Endometrial microvascular endothelial cells (primary cell): Measurements from ENCODE around the gene SMPD2. TPM values are rescaled to one million over a fixed set of nuclear protein-coding genes. Genes with fewer than 3 reads are reported as not detected.

Source experiments
- in situ Hi-C: cut with HindIII; loops from 2 replicates; pipeline ENCODE4 v1.10.0; 2017; ENCODE audit warnings: low sequenced_read_pairs, low pct_unique_long_range_greater_than_20kb; ENCODE audit errors: inconsistent ontology term
- total RNA-seq: library from RNA; depleted of rRNA; stranded (reverse); fragments of >200 nt; gene quantifications from one replicate; pipeline ENCODE4 v1.2.3, GENCODE V29; 2015; ENCODE audit errors: inconsistent ontology term

Gene SMPD2, protein sequence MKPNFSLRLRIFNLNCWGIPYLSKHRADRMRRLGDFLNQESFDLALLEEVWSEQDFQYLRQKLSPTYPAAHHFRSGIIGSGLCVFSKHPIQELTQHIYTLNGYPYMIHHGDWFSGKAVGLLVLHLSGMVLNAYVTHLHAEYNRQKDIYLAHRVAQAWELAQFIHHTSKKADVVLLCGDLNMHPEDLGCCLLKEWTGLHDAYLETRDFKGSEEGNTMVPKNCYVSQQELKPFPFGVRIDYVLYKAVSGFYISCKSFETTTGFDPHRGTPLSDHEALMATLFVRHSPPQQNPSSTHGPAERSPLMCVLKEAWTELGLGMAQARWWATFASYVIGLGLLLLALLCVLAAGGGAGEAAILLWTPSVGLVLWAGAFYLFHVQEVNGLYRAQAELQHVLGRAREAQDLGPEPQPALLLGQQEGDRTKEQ
- 11.8 TPM for total RNA-seq

DNA sequence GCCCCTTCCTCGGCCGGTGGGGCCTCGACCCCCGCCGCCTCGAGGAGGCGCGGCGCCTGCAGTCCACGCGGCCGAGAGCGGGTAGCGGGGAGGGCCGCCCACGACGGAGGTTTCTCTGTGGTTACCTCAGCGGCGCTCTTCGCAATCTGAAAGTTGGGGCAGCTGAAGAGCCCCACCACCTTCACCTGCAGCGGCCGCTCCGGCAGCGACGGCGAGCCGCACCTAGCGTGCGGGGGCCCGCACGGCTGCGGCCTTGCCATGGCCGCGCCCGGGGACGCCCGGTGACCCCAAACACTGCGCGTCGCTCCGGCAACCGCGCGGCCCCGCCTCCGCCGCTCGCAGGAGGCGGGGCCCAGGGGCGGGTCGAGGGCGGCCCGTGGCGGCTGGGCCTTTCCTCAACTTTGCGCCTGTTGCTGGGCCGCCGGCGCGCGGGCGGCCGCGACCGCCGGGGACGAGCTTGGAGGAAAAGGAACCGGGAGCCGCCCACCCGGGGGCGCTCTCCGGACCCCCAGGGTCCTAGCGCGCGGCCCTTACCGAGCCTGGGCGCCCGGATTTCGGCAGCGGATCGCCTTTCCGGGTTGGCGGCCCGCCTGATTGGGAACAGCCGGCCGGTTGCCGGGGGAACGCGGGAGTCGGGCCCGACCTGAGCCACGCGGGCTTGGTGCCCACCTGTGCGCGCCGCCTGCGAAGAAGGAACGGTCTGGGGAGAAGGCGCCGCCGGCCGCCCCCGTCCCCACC is at the start of gene SMPD2, which contains the start of gene PPIL6:
TSS of gene SMPD2 (plus strand) at position 394 of the 738 bp plus-strand sequence. CDS start 398 bp downstream, outside the sequence.
TSS of gene PPIL6 (minus strand) at position 298 of the 738 bp plus-strand sequence. CDS start at position 260, 38 bp downstream.
- in situ Hi-C loops = no loop called here

DNA sequence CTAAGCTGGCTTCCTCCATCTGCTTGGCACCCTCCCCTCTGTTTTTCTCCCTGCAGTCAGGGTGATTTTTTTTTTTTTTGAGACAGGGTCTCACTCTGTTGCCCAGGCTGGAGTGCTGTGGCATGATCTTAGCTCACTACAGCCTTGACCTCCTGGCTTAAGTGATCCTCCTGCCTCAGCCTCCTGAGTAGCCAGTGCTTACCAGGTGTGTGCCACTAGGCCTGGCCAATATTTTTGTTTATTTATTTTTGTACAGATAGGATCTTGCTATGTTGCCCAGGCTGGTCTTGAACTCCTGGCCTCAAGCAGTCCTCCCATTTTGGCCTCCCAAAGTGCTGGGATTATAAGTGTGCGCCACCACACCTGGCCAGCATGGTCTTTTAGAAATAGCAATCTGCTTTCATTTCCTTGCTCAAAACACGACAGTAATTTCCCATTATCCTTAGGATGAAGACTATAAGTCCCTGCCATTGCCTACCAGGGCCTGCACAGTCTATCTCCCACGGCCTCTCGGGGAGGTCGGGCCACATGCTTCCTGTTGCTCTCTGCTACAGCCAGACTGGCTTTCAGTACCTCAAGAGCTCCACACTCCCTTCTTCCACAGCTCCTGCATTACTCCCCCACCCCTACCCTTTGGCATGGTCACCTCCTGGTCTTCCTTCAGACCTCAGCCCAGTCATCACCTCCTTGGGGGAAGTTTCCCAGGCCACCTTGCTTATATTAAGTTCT is 47.2 kb upstream of the SMPD2 start:
- in situ Hi-C loops = no loop called here

DNA sequence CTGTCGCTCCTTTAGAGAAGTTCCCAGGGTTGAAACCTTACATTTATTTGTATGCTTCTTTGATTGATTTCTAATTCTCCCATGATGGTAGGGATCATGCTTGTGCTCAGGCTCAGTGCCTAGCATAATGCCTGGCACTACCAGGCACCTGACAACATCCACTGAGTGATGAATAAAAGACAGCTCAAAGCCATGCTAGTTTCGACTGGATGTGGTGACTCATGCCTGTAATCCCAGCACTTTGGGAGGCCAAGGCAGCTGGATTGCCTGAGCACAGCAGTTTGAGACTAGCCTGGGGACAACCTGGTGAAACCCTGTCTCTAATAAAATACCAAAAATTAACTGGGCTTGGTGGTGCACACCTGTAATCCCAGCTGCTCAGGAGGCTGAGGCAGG is 46.6 kb upstream of the SMPD2 start:
- in situ Hi-C loops = no loop called here

DNA sequence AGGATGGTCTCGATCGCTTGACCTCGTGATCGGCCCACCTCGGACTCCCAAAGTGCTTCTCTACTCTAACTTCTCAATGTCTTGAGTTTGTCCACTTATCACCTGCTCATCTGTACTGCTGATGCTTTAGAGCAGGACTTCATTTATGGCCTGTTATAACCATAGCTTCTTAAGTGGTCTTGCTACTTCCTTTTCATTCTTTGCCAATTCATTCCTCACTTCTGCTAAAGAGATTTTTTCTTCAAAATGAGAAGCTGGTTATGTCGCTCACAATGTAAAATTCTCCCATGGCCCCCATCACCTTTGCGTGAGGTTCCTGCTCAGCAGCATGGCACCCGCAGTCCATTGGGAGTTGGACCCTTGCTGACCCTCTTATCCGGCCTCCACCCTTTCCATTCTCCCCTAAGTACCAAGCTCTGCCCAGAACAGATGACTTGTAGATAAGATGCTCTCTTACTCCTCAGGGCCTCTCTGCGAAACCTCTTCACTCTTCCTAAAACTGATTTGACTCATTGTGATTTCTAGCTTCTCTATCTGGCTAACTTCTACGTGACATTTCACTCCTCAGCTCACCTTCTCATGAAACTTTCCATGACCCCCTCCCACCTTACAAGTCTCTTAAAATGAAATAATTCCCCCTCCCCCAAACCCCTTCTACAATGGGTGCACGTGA is 44.3 kb upstream of the SMPD2 start:
- in situ Hi-C loops = no loop called here

DNA sequence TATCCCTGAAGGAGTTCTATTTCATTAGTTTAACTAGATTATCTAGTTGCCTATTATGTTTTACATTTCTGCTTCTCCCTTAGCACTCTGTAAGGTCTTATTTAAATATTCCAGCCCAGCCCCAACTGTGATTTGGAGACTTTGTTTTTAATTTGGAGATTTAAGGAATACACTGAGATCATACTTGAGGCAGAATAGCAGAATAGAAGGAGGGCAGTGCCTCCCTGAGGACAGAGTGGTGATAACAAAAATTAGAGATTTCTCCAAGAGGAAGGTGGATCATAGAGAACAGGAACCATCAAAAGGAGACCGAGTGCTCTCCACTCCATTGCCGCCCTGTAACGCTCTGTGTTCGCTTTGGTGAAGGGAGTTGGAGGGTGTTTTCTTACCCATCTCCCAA is 43.5 kb upstream of the SMPD2 start:
- in situ Hi-C loops = no loop called here

DNA sequence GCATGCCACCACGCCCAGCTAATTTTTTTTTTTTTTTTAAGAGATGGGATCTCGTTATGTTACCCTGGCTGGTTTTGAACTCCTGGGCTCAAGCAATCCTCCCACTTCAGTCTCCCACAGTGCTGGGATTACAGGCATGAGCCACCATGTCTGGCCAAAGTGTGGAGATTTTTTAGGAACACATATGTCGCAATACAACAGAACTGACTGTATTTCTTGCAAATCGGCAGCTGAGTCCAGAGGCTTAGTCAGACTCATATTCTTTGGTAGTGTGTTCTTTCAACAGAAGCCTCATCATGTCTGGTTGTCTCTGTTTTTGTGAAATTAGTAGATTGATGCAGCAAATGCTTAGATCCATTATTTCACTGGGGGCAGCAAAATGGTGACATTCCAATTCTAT is 34.3 kb upstream of the SMPD2 start:
- in situ Hi-C loops = no loop called here

DNA sequence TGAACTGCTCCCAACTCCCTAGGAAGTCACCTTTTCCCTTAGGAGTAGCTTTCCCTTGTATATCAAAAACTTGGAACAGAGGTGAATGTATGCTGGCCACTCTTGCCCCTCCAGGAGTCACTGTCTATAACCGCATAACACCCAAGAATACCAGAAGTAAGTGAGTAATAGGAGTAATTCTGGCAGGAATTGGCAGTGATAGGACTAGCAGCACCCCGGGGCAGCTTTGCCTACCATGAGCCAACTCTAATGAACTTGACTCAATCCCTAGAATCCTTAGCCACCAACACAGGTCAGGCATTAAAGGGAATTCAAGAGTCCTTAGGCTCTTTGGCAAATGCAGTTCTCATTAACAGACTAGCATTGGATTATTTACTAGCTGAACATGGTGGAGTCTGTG is 29.5 kb upstream of the SMPD2 start:
- in situ Hi-C loops = no loop called here

DNA sequence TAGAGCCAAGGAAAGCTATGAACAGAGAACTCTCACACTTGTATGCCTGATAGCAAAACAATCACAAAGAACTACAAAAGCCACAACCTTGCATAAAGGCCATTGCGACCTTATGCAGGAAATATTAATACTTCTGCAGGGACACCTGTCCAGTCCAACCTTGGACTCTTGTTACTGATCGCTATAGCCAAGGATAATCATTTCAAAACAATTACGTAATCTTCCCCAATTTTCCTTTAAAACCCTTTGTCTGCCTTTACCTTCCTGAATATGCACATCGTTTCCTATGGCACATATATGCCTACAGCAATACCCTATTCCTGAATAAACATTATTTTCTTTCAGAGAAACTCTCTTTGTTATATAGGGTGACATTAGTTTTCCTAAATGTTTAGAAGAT is 22.9 kb upstream of the SMPD2 start:
- in situ Hi-C loops = no loop called here

DNA sequence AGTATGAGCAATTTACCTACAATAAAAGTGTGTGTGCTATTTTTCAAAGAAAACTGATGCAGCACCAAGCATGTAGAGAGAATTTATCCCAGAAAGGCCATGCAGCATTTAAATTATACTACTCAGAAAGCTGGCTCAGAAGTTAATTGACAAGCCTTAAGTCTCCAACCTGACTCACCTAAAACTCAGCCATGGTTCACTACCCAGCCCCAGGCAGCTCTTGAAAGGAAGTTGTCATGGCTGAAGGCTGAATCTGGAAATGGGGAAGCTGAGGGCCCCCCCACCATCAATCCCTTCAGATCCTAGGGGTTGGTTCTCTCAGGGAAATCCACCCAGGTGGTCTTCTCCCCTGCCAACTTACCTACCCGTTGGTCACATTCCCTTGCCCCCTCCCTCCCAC is 19.8 kb upstream of the SMPD2 start:
- in situ Hi-C loops = no loop called here

DNA sequence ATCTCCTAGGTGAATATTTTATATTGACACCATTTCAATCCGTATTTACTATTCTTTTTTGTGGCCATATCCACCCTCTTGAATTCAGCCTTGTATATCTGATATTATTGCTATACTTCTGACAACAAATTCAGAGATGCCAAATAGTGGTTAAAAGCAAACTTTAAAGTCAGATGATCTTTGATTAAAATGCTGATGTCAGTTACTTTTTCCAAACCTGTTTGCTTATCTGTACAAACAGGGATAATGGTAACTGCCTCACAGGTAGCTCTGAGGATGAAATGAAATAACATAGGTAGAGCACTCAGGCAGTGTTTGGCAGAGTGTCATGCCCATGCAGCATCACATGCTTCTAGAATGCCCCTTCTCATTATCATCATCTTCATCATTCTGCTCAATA is 19.3 kb upstream of the SMPD2 start:
- in situ Hi-C loops = no loop called here

DNA sequence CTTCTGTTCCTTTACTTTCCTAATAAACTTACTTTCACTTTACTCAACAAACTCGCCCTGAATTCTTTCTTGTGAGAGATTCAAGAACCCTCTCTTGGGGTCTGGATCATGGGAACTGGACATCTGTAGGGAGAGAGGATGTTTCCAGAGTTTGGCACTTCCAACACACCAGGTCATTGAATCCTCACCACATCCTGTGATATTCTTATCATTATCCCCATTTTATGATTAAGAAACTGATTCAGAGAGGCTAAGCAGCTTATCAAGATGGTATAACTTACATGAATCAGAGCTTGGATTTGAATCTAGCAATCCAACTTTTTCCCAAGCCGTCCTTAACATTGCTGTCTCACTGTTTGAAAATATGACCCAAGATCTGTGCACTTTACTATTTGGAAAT is 15.6 kb upstream of the SMPD2 start:
- in situ Hi-C loops = no loop called here

DNA sequence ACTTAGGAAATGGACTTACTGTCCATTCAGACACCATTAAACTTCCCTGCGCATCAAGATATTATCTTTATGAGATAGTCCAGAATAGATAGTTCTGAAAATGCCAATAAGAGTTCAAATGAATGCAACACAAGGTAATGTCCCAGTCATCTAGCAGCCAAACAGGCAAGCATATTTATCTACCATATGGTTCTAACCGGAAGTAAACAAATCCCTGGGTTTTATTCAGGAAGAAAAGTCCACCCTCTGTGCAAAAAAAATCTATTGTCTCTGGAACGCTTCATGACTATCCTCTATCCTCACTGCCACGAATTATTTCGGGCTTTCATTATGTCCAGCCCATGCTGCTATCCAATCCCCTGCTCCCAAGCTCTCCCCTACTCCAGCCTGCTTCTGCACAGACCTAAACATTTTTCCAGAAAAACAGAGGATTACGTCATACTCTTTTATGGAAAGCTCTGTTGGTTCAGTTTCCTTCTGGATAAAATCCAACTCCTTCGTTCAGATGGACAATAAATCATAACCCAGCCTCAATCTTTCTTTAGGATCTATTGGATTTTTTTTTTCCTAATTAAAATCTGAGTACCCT is 11.5 kb upstream of the SMPD2 start:
- in situ Hi-C loops = no loop called here

DNA sequence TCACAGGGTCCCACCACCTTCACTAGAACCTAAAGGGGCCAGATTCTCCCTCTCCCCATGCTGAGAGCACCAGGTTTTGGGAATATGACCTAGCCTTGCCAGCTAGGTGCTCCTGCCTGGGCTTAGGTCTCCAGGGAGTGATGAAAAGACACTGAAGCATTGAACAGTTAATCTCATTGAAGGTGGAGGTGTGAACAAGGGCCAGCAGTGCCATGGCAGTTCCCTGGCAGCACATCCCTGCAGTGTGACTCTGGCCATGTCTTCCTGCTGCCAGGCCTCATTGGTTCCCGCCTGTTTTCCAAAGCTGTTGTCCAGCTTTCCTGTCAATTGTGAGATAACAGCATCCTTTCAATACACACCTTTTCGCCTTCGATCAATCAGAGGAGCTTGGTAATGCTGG is 11.0 kb upstream of the SMPD2 start:
- in situ Hi-C loops = no loop called here

DNA sequence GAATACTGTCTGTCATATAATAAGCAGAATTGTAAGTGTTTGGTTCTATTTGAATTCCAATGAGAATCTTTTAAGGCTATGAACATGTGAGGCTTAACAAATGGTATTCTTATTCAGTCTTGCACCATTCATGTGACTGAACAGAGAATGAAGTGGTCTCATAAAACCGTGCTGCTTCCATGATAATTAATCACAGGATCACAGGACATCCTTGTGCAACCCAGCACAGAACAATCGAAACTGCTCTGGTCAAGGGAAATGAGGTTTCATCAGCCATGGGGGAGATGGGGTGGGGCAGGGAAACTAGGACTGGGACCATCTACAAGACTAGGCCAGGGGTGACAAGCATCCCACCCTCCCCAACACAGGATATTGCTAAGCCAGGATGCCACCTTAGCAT is 6.1 kb upstream of the SMPD2 start:
- in situ Hi-C loops = no loop called here

DNA sequence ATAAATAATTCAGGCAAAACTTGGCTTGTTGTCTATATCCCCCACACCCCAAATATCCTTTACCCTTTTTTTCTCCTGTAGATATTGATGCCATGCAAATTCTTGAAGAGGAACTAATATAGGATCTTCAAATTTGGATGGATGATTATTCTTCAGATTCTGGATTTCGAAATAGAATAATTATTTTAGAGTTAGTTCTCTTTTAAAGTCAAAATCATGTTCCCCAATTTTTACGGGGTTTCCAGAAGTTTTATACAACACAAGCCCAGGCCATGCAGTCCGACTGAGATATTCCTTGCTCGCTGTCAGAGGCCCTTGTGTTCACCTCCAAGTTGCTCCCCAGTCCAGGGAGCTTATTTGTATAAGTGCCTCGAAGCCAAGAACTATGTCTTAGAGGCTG is 4.5 kb upstream of the SMPD2 start:
- in situ Hi-C loops = no loop called here

DNA sequence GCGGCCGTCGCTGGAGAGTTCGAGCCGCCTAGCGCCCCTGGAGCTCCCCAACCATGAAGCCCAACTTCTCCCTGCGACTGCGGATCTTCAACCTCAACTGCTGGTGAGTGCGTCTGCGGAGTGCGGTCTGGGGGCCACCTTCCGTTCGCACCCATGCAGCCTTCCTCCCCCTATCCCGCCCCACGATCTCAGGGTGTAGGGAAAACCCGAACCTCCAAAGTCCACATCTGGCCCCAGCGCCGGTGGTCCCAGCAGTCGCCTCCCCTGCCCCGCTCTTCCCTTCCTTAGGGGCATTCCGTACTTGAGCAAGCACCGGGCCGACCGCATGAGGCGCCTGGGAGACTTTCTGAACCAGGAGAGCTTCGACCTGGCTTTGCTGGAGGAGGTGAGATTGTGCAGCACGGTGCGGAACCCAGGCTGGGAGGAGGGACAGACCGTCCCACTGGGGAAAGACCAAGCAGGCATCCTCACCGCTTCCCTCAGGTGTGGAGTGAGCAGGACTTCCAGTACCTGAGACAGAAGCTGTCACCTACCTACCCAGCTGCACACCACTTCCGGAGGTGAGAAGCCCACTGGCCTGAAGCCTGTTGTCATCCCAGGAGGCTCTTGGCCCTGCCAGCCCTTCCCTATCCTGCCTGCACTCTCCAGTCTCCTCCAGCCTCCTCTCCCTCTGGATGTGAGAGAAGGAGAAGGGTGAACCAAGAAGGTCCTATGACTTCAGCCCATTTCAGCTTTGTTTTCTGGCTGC is 719 bp downstream of the SMPD2 start:
- in situ Hi-C loops = no loop called here

DNA sequence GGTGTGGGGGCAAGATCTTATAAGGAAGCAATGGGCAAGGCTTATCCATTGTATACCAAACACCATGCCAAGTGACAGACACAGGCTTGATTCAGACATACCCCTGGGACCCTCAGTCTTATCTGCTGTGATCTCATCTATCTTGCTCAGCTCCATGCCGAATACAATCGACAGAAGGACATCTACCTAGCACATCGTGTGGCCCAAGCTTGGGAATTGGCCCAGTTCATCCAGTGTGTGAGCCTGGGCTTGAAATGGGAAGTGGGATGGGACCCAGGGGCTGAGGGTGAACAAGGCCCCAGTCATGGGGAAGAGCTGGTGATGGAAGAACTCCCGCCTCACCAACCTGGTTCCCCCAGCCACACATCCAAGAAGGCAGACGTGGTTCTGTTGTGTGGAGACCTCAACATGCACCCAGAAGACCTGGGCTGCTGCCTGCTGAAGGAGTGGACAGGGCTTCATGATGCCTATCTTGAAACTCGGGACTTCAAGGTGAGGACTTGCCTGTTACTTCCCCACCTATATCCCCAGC is 1.9 kb downstream of the SMPD2 start:
- in situ Hi-C loops = no loop called here

DNA sequence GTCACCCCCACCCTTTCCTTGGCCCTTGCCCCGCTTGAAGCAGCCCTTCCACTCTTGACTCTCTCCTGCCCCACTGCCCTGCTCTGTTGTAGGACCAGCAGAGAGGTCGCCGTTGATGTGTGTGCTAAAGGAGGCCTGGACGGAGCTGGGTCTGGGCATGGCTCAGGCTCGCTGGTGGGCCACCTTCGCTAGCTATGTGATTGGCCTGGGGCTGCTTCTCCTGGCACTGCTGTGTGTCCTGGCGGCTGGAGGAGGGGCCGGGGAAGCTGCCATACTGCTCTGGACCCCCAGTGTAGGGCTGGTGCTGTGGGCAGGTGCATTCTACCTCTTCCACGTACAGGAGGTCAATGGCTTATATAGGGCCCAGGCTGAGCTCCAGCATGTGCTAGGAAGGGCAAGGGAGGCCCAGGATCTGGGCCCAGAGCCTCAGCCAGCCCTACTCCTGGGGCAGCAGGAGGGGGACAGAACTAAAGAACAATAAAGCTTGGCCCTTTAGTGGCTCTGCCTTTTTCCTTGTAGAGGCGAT is 3.0 kb downstream of the SMPD2 start:
- in situ Hi-C loops = no loop called here
